HG02840 (cell line): ENCODE results near the gene RBFOX1.
"Not testable (repeated sequence)": the region's sequence is repeated elsewhere in the genome, so short reads cannot be mapped to it uniquely, and the experiment has no call there.

ENCODE experiments used
- ATAC-seq: cut with Tn5 transposase; IDR thresholded peaks from one replicate; pipeline ENCODE4 v1.9.1; 2021; ENCODE audit warnings: mild to moderate bottlenecking, moderate library complexity, moderate number of reproducible peaks; ENCODE audit not compliant: unreplicated experiment, low FRiP score

The RBFOX1 gene

DNA sequence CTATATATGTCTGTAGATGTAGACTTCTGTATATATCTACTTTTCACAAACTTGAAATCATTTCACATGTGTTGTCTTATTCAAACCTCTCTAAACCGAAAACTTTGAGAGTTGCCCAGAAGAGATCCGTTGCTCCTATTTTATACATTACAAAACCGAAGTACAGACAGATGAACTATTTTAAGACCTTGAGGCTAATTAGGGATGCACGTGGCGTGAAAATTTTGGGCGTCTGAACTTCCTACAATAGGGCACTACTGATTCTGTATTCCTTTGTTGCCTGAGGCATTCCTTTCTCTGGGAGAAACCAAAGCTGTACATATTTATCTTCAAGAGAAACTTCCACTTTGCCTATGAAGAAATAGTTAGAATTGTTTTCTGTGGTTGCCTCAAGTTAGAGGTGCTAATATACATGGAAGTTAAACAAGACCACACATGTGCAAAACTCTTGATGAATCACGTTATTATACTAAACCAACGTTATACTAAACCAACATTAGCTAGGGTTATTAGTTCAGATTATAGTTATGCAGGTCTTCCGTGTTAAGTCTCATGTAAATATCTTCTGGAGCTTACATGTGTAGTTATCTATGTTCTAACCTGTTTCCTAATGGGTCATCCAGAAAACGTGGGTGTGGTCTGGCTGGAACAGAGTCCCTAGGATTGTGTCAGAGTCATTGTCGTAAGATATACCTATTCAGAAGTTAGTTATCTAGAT, 111.2 kb downstream of the RBFOX1 start:
- ATAC-seq, result no peak

DNA sequence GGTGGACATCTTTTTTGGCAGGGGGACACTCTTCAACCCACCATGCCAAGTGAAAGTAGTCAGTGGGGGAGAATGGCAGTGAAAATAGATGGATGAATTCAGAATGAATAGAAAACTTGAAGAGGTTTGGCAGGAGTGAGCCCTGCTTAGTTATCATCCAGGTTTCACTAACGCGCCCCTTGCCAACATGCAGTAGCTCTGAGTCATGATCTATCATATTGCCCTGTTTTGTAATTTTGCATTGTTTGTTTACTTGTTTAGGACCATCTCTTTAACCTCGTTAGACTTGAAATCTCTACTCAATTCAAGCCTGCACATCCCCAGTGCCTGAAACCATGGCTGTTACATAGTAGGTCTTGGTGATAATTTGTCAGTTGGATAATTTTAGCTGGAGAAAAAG, 116.7 kb downstream of the RBFOX1 start:
- no peak for ATAC-seq

DNA sequence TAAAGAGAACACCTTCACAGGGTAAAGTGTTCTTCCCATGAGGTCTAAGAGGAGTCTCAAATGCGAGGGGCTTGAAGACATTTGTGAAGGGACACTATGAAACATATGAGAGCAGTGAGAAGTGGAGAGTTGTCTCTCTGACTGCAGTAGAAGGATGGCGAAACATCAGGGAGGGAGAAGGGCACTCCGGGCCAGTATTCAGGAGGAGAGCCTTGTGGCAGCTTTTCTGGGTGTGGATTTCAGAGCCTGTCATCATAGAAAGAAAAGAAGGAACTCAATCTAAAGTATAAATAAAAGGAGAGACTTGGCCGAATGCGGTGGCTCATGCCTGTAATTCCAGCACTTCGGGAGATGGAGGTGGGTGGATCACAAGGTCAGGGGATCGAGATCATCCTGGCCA, 117.2 kb downstream of the RBFOX1 start:
- ATAC-seq, result no peak

DNA sequence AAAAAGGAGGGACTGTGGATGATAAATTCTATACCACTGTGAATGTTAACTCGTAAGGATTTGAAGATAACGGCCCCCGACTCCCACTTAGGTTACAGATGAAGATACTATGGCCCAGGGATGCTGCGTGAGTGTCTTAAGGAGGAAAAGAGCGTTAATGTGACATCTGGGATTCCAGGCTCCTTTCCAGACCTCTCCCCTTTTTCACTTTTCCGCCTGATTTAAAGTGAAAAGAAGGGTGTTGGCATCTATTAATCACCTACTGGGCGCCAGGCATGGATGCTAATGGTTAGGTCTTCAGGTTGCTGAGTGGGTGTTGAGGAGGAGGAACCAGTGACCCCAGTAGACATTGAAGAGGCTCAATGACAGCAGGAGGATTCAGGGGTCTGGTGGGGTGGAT, 117.8 kb downstream of the RBFOX1 start:
- no peak for ATAC-seq

DNA sequence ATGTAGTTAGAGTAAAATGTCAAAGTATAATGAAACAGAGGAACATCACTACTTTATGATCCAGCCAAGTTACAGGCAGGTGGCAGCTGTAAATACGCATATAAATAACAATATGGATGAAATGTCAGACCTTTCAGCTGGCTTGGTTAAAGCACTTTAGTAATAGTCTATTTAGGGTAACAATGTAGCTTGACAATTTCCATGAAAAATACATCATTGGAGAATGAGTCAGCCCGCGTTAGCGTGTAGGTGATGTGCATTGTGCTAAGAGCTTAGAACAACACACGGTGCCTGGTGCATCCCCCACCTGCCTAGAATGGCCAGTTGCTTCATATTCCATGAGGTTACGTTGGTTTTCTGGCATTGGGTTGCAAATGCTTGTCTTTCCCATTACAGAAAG, 119.4 kb downstream of the RBFOX1 start:
- no peak for ATAC-seq

DNA sequence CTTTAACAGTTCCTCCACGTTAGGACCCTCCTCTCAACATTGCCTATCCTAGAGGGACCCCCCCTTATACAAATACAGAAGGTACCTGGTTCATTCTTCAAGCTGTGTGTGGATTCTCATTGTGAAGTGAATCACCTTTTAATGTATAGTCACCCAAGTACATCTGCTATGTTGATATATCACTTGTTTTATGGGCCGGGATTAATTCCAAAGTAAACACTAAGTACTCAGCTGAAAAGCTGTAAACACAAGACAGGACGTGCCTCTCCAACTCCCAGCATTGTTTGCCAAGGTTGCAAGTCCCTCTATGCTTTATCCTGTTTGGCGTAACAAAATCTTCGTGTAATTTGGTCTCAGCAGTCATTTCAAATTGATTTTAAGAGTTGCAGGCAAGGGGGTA, 123.6 kb downstream of the RBFOX1 start:
- ATAC-seq, result no peak

DNA sequence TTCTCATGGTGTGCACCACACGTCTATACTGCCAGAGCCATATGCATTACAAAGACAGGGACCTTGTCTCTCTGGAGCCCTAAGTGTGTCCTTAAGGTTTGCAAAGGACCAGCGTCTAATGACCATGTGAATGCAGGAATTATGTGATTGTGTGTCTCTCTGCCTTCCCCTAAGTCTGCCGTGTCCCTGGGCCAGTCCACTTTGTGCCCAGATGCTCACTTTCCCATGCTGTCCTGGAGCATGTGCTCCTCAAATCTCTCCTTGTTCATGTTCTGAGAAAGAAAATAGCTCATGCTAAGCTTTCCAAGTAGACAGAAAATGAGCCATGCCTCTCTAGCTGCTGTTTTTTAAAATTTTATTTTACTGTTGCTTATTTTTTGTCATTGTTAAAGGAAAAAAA, 125.5 kb downstream of the RBFOX1 start:
- no peak for ATAC-seq

DNA sequence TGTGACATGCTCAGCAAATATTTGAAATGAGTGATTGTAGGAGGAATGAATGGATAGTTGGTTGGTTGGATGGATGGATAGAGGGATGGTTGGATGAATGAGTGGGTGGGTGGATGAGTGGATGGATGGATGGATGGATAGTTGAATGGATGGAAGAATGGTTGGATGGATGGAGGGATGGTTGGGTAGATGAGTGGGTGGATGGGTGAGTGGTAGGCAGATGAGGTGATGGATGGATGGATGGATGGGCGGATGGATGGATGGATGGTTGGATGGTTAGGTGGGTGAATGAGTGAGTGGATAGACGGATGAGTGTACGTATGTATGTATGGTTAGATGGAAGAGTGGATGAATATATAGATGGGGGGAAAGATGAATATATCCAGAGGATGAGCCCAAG, 137.7 kb downstream of the RBFOX1 start:
- no peak for ATAC-seq

DNA sequence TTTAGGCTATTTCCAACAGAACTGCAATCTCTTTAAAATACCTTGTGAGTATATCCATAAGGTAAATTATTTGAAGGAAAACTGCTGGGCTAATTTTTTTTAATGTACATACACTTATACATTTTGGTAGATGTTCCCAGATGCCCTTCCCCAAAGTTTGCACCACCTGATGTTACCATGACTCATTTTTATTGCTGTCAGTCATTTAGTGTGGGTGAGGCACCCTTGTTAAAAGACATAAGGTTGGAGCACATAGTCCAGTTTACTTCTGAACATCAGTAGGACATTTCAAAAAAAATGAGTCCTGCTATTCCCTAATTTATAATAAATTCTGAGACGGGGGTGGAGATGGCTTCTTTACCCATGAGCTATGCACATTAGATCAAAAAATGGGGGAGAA, 138.6 kb downstream of the RBFOX1 start:
- no peak for ATAC-seq

DNA sequence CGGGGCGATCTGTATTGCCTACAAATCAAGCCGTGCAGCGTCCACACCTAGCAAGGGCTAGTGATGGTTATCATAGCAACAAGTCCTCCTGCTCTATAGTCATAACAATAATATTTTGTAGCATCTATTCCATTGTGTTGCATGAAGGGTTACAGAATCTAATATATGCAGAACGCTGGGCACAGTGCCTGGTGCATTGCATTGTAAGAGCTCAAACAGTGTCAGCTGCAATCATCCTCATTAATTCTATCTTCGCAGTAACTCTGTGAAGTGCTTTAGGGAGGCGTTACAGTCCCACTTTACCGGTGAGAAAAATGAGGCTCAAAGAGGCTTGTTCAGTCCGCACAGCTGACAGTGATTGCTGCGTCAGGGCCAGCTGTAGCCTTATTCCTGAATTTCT, 149.4 kb downstream of the RBFOX1 start:
- no peak for ATAC-seq

DNA sequence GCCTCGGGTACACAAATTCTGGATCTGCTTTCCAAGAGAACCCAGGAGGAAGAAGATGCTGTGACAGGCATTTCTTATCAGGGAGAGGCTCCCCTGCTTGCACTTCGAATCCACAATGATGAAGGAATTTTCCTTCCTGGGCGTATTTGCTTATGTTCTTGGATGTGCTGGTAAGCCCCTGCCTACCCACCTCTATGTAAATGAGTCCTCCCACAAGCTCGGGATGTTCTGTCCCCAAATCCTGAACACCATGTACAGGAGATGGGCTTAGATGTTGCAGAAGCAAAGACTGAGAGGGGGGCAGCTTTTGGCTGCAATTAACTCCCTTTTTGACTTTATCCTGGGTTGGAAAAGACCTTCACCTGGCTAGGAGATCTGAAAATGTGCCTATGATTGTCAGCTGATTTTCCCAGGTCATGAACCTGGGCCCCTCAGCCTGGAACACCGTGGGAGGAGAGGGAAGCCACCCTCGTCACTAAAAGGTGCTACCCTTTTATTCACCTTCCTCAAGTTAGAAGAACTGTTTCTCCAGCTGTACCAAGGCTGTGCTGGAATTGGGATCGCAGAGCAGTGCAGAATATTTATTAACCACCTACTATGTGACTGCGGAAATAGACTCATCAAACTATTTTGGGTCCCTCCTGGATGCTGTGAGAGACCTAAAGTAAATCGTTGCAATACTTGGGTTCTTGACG, 150.1 kb downstream of the RBFOX1 start:
- no peak for ATAC-seq

DNA sequence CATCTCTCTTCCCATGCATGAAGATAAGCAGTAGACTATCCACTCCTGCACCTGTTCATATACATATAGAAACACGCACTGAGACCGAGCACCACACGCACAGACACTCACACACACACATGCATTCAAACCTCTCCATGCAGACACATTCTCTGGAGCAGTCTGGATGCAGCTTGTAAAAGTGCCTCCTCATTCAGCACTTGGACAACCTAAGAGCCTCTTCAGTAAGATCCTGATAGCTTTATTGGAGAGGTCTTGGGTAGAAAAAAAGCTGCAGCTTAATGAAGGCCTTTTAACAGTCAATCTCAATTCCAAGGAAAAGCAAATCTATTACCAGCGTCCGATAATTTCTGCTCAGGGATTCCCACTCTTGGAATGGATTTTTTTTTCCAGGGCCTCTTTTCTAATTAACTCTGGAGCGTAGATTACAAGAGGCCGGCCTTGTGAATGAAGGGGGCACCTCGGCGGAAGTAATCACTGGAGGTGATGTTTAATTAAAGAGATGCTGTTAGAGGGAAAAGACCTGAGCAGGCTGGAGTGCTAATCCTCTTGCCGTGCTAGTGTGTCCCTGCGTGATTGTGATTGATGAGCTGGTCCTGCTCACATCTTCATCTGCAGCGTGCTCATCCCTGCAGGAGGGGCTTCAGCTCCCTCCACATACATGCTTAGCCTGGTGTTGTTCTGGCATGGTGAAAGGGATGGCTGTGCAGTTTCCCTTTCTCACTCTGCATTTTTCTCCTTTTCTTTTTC, 155.1 kb downstream of the RBFOX1 start:
- no peak for ATAC-seq

DNA sequence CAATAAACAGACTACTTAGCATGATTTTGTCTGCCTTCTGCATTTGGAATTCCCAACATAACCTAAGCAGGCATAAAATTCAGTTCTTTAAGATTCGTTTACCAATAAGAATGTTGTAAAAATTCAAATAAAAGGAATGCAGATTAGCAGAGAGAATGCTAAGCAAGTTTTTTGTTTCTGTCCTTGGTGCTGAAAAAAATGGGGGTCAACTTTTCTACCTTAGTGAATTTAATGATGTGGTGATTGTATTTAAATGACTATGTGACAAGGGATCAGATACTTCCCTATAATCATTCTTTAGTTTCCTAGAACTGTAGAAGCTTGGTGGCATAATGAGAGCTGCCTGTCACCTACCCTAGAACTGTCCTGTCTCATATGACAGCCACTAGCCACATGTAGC, 159.5 kb downstream of the RBFOX1 start:
- ATAC-seq, result no peak

DNA sequence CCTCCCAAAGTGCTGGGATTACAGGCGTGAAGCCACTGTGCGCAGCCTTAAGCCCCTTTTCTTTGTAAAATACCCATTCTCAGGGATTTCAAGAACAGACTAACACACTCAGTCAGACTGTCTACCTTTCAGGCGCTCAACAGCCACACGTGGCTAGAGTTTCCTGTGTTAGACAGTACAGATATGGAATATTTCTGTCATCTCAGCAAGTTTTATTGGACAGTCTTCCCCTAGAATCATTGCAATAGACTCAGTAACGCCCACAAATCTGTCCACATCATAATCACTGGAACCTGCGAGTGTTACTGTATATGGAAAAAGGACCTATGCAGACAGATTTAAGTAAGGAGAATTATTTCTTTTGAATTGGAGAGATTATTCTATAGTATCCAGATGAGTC, 160.5 kb downstream of the RBFOX1 start:
- no peak for ATAC-seq

DNA sequence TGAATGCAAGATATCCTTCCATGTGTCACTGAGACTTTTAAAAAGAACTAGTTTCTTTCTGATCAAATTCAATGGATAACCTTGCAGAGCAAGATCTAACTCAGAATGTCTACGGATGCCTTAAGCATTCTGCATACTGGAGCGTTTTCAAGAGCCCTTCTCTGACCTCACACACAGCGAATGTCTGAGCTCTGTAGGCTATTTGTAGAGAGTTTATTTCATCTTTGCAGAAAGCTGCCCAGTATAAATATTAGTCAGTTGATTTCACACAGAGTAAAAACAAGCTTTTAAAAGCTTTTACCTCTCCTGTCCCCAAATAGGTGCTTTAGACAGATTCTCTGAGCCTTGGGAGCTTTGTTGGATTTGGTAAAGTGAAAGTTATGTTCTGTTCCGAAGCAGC, 165.0 kb downstream of the RBFOX1 start:
- ATAC-seq, result no peak

DNA sequence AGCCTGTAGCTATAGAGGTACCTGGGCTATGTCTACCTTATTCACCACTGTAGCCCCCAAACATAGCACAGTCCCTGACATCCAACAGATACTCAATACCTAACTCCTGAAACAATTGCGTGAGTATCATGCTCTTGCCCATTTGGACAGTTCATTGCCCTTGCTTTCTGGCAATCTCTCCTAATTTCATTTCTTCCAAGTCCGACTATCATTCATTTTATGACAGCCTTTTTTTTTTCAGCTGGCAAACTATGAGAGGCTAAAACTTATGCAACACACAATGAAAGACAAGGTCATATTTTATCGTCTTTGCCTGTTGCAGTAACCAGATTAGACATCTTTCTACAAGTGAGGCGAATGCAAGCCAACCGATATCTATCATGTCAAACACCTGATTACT, 169.2 kb downstream of the RBFOX1 start:
- no peak for ATAC-seq

DNA sequence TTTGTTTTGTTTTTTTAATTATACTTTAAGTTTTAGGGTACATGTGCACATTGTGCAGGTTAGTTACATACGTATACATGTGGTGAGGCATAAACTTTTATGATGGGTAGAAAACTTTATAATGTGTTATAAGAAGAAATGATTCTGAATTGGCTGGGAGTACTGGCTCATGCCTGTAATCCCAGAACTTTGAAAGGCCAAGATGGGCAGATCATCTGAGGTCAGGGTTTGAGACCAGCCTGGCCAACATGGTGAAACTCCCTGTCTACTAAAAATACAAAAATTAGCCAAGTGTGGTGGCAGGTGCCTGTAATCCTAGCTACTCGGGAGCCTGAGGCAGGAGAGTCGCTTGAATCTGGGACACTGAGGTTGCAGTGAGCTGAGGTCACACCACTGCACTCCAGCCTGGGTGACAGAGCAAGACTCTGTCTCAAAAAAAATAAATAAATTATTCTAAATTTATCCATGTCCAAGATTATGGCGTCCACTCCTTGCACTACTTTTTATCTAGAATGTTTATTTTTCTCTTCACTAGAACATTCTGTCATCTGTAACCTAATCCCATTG, 170.0 kb downstream of the RBFOX1 start:
- not testable (repeated sequence) for ATAC-seq

DNA sequence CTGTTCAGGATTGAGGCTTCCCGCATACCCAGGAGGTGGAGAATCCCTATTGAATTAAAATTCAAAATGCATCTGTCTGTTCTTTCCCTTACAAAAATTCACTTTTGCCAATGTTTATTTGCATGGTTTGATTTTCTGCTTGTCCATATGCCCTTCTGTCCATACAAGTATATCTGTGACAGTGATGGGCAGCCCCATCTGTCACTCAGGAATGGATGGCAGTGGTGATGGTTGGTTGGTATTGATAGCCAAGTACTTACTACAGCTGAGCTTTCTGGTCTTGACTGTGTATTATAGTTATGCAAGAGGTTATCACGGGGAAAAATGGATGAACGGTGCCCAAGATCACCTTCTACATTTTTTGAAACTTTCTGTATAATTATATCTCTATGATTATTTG, 171.0 kb downstream of the RBFOX1 start:
- no peak for ATAC-seq

DNA sequence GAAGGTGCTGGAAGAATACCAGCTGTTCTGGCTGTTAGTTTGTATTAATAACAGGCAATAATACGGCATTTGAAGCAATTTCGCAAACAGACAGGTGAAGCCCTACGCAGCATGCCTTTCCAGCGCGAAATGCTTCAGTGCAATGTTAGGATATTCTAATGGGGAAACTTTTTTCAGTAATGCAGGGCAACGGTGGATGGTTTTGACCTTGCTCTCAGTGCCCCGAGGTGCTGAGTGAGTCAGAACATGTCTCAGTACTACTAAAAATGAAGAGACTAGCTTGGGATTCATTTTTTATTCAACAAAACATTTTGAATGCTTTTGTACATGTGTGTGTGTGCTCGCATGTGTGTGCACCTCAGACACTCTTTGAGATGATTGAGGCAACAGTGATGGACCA, 172.2 kb downstream of the RBFOX1 start:
- no peak for ATAC-seq

DNA sequence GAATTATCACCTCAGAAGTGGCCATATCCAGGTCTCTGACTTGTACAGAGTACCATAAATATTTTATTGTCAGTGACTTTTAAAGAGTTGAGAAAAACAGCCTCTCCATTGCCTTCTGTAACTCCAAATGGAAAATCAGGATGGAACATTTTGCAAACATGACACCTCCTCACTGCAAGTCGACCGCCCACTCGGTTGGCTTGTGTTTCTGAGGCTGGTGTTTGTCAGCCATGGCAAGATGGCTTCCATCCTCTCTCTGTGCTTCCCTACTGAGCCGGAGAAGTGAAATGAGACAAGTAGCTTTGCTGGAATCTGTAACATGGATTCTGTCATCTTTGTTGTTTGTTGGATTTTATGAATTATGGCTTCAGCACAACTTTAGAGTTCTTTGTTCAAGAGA, 172.8 kb downstream of the RBFOX1 start:
- ATAC-seq, result no peak

DNA sequence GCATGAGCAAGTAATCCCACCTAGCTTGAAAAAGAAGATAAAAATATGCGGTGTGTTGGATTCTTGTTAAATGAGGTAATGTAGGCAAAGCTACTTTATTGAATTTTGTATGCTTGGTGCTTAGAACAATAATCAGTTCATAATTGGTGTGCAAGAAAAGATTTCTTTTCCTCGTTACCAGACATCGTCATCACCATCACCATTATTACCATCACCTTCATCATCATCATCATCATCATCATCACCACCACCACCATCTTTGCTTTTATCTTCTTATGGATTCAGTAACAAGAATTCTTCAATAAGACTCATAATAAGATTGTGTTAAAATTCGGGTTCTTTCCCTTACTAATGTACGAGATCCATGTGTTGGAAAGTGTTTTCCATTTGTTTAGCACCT, 173.7 kb downstream of the RBFOX1 start:
- no peak for ATAC-seq
